ENCODE results near the gene TNFSF13B. TPM values are rescaled to one million over a fixed set of nuclear protein-coding genes. Genes with fewer than 3 reads are reported as not detected.
"Not testable (repeated sequence)": the region's sequence is repeated elsewhere in the genome, so short reads cannot be mapped to it uniquely, and the experiment has no call there.

TNFSF13B gene
- total RNA-seq, 4 donors from 2014 or later: 7.9 to 32.2 (median 12.0) TPM

GRCh38 chr13:108305655-108306054 is 36.1 kb downstream of the TNFSF13B start:
- no peak for DNase-seq
- H3K4me3 ChIP-seq: no peak overlapping the region
- H3K4me1 ChIP-seq: peaks cover 0 to 4% (median 0%) of the 10 kb centered on the region in 4 donors
- H3K36me3 ChIP-seq: no peaks in the 10 kb centered on the region
- H3K27ac ChIP-seq: no peak overlapping the region
- no peak for TF ChIP-seq CTCF (IDR thresholded peaks at IDR 0.05)
- TF ChIP-seq POLR2A (IDR thresholded peaks at IDR 0.05): no peak
- no peaks in the 10 kb centered on the region for H3K27me3 ChIP-seq
- no peaks in the 10 kb centered on the region for H3K9me3 ChIP-seq

- H3K27me3 ChIP-seq: no peaks in the 10 kb centered on the region
Observed at GRCh38 chr13:108306860-108307259, 37.3 kb downstream of the TNFSF13B start.

GRCh38 chr13:108311596-108311995 is 42.1 kb downstream of the TNFSF13B start:
- not testable (repeated sequence) for DNase-seq, H3K4me3 ChIP-seq, H3K27ac ChIP-seq, H3K36me3 ChIP-seq, H3K9me3 ChIP-seq, H3K4me1 ChIP-seq, H3K27me3 ChIP-seq

More at GRCh38 chr13:108306860-108307259, 37.3 kb downstream of the TNFSF13B start:
- no peaks in the 10 kb centered on the region for H3K9me3 ChIP-seq
- TF ChIP-seq POLR2A (IDR thresholded peaks at IDR 0.05) (no peak), CTCF (IDR thresholded peaks at IDR 0.05) (no peak)
- no peak overlapping the region for H3K4me3 ChIP-seq
- H3K36me3 ChIP-seq: no peaks in the 10 kb centered on the region
- DNase-seq: no peak
- no peak overlapping the region for H3K27ac ChIP-seq
- peaks cover 0 to 4% (median 0%) of the 10 kb centered on the region in 4 donors for H3K4me1 ChIP-seq

GRCh38 chr13:108313382-108313781 is 43.9 kb downstream of the TNFSF13B start:
- no peak for DNase-seq
- Histone ChIP-seq H3K27ac (no peak overlapping the region), H3K4me3 (no peak overlapping the region), H3K36me3 (no peaks in the 10 kb centered on the region), H3K27me3 (no peaks in the 10 kb centered on the region), H3K4me1 (no peaks in the 10 kb centered on the region), H3K9me3 (no peaks in the 10 kb centered on the region)
- no peak for TF ChIP-seq POLR2A (IDR thresholded peaks at IDR 0.05)
- TF ChIP-seq CTCF (IDR thresholded peaks at IDR 0.05): no peak

- H3K27me3 ChIP-seq: no peaks in the 10 kb centered on the region
- H3K9me3 ChIP-seq: no peaks in the 10 kb centered on the region
- no peak for TF ChIP-seq POLR2A (IDR thresholded peaks at IDR 0.05)
- H3K27ac ChIP-seq: no peak overlapping the region
- no peaks in the 10 kb centered on the region for H3K4me1 ChIP-seq
- DNase-seq: no peak
- no peak overlapping the region for H3K4me3 ChIP-seq
- H3K36me3 ChIP-seq: no peaks in the 10 kb centered on the region
Observed at GRCh38 chr13:108315273-108315672, 45.8 kb downstream of the TNFSF13B start.

- no peak overlapping the region for H3K27ac ChIP-seq
- H3K4me1 ChIP-seq: no peaks in the 10 kb centered on the region
- no peak for DNase-seq
- no peaks in the 10 kb centered on the region for H3K36me3 ChIP-seq
- H3K9me3 ChIP-seq: no peaks in the 10 kb centered on the region
- TF ChIP-seq CTCF (IDR thresholded peaks at IDR 0.05) (no peak), POLR2A (IDR thresholded peaks at IDR 0.05) (no peak)
- H3K27me3 ChIP-seq: no peaks in the 10 kb centered on the region
- H3K4me3 ChIP-seq: no peak overlapping the region
Observed at GRCh38 chr13:108315991-108316390, 46.5 kb downstream of the TNFSF13B start.

GRCh38 chr13:108316413-108316812 is 46.9 kb downstream of the TNFSF13B start:
- Histone ChIP-seq H3K4me1 (no peaks in the 10 kb centered on the region), H3K27me3 (no peaks in the 10 kb centered on the region), H3K27ac (no peak overlapping the region), H3K9me3 (no peaks in the 10 kb centered on the region), H3K4me3 (no peak overlapping the region), H3K36me3 (no peaks in the 10 kb centered on the region)
- no peak for DNase-seq
- no peak for TF ChIP-seq POLR2A (IDR thresholded peaks at IDR 0.05)
- no peak for TF ChIP-seq CTCF (IDR thresholded peaks at IDR 0.05)

Measured in Peyer's patch (tissue), 4 donors.